GM20000 (cell line): ENCODE data around the gene PACS1.

Experiments
- DNase-seq: peaks from one replicate; pipeline ENCODE4 v3.0.0; 2012; ENCODE audit warnings: low spot score
- CTCF ChIP-seq: IDR thresholded peaks from 2 replicates; pipeline ENCODE4 v1.5.1; 2012; ENCODE audit warnings: mild to moderate bottlenecking, control low read depth; ENCODE audit errors: extremely low read depth, missing control alignments

The PACS1 gene

GRCh38 chr11:66184728-66185127 lies 114.7 kb downstream of the PACS1 start:
- no peak for DNase-seq
- TF ChIP-seq CTCF: no peak

- TF ChIP-seq CTCF: no peak
- DNase-seq: no peak
Measured at GRCh38 chr11:66186470-66186869, 116.4 kb downstream of the PACS1 start.

- no peak for TF ChIP-seq CTCF
- no peak for DNase-seq
Measured at GRCh38 chr11:66187453-66187852, 117.4 kb downstream of the PACS1 start.

GRCh38 chr11:66188580-66188979 lies 118.5 kb downstream of the PACS1 start:
- DNase-seq: no peak
- TF ChIP-seq CTCF: no peak

GRCh38 chr11:66189031-66189745 lies 119.1 kb downstream of the PACS1 start:
- no peak for TF ChIP-seq CTCF
- no peak for DNase-seq

- no peak for TF ChIP-seq CTCF
Measured at GRCh38 chr11:66190786-66191185, 120.7 kb downstream of the PACS1 start.

GRCh38 chr11:66192181-66192863 lies 122.2 kb downstream of the PACS1 start:
- TF ChIP-seq CTCF: no peak
- no peak for DNase-seq

More at GRCh38 chr11:66190786-66191185, 120.7 kb downstream of the PACS1 start:
- no peak for DNase-seq
